GM21786 (cell line): ENCODE data around the gene DNMT3A.
"Not testable (repeated sequence)": the region's sequence is repeated elsewhere in the genome, so short reads cannot be mapped to it uniquely, and the experiment has no call there.

Source experiments
- ATAC-seq: cut with Tn5 transposase; IDR thresholded peaks from one replicate; pipeline ENCODE4 v1.9.1; 2021; ENCODE audit not compliant: unreplicated experiment

The DNMT3A gene

GRCh38 chr2:25215948-25216679 is 125.6 kb downstream of the DNMT3A start:
- ATAC-seq: peak; percentile 77

GRCh38 chr2:25215232-25215631 is 126.5 kb downstream of the DNMT3A start:
- ATAC-seq: no peak

- no peak for ATAC-seq
These were observed 128.5 kb downstream of the DNMT3A start for GRCh38 chr2:25213229-25213628.

- not testable (repeated sequence) for ATAC-seq
These were observed 130.8 kb downstream of the DNMT3A start for GRCh38 chr2:25210923-25211322.

- no peak for ATAC-seq
These were observed 134.6 kb downstream of the DNMT3A start for GRCh38 chr2:25207078-25207545.

GRCh38 chr2:25204190-25204838 is 137.4 kb downstream of the DNMT3A start:
- no peak for ATAC-seq

GRCh38 chr2:25202275-25202674 is 139.4 kb downstream of the DNMT3A start:
- no peak for ATAC-seq

GRCh38 chr2:25201794-25202193 is 139.9 kb downstream of the DNMT3A start:
- ATAC-seq: no peak

- no peak for ATAC-seq
These were observed 140.5 kb downstream of the DNMT3A start for GRCh38 chr2:25201265-25201664.

GRCh38 chr2:25198576-25198975 is 143.1 kb downstream of the DNMT3A start:
- no peak for ATAC-seq

- no peak for ATAC-seq
These were observed 143.6 kb downstream of the DNMT3A start for GRCh38 chr2:25198209-25198525.

GRCh38 chr2:25197336-25198208 is 144.2 kb downstream of the DNMT3A start:
- no peak for ATAC-seq

- ATAC-seq: no peak
These were observed 147.1 kb downstream of the DNMT3A start for GRCh38 chr2:25194576-25195122.

- ATAC-seq: no peak
These were observed 151.2 kb downstream of the DNMT3A start for GRCh38 chr2:25190536-25190935.

GRCh38 chr2:25188405-25188804 is 153.3 kb downstream of the DNMT3A start:
- ATAC-seq: no peak

GRCh38 chr2:25187729-25188350 is 153.9 kb downstream of the DNMT3A start:
- no peak for ATAC-seq

GRCh38 chr2:25184254-25184653 is 157.5 kb downstream of the DNMT3A start:
- ATAC-seq: no peak

GRCh38 chr2:25178976-25179375 is 162.7 kb downstream of the DNMT3A start:
- ATAC-seq: no peak
